ENCODE results near the gene KIF26B. TPM values are rescaled to one million over a fixed set of nuclear protein-coding genes. Genes with fewer than 3 reads are reported as not detected.

The KIF26B gene
- total RNA-seq, 4 donors from 2014 or later: 0.20 to 0.79 (median 0.41) TPM; not detected in 1

DNA sequence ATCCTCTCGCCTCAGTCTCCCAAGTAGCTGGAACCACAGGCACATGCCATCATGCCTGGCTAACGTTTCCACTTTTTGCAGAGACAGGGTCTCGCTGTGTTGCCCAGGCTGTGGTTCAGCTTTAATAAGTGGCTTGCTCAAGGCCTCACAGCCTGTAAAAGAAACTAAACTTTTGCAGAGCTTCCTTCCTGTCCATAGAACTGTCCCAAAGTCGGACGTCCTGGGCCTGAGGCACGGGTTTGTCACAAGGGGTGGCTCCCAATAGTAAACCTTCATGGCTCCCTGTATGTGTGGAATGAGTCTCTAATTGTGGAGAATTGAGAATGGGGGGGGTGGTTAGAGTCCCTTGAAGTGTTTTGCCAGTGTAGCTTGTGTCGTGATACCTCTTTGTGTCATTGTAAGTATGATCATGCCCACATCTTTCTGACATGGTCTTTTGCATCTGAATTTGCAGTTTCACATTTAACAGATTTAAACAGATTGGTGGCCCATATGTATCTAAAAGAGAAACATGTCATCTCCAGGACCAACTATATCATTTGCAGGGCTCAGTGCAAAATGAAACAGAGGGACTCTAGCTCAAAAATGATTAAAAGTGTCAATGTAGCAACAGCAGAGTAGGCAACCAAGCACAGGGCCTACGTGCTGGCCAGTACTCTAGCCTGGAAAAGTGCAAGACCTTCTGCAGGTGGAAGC is 332.1 kb downstream of the KIF26B start:
- intact Hi-C loops (cut with DNase I; ENCODE audit: low total_unique reads): no loop called here
- 68 to 78% methylated on average over 4 to 8 of the region's 8 CpGs for WGBS, 2 donors (ENCODE audit: low coverage in 1 of 2)
- H3K4me1 ChIP-seq: no peaks in the 10 kb centered on the region
- no peaks in the 10 kb centered on the region for H3K27me3 ChIP-seq
- in situ Hi-C loops (cut with MboI; ENCODE audit: low pct_ligation_motif_present in 1 of 4, low pct_unique_long_range_greater_than_20kb in 1 of 4, low sequenced_read_pairs in 3 of 4): no loop called here
- H3K27ac ChIP-seq: no peak overlapping the region
- TF ChIP-seq POLR2A (IDR thresholded peaks at IDR 0.05) (no peak), EP300 (IDR thresholded peaks at IDR 0.05; ENCODE audit: low read depth) (no peak), POLR2AphosphoS5 (IDR thresholded peaks at IDR 0.05) (no peak)
- TF ChIP-seq, protein P1, sequence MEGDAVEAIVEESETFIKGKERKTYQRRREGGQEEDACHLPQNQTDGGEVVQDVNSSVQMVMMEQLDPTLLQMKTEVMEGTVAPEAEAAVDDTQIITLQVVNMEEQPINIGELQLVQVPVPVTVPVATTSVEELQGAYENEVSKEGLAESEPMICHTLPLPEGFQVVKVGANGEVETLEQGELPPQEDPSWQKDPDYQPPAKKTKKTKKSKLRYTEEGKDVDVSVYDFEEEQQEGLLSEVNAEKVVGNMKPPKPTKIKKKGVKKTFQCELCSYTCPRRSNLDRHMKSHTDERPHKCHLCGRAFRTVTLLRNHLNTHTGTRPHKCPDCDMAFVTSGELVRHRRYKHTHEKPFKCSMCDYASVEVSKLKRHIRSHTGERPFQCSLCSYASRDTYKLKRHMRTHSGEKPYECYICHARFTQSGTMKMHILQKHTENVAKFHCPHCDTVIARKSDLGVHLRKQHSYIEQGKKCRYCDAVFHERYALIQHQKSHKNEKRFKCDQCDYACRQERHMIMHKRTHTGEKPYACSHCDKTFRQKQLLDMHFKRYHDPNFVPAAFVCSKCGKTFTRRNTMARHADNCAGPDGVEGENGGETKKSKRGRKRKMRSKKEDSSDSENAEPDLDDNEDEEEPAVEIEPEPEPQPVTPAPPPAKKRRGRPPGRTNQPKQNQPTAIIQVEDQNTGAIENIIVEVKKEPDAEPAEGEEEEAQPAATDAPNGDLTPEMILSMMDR (IDR thresholded peaks at IDR 0.05): no peak
- DNase-seq: no peak
- no peaks in the 10 kb centered on the region for H3K9me3 ChIP-seq
- no peak overlapping the region for H3K4me3 ChIP-seq
- no peaks in the 10 kb centered on the region for H3K36me3 ChIP-seq

DNA sequence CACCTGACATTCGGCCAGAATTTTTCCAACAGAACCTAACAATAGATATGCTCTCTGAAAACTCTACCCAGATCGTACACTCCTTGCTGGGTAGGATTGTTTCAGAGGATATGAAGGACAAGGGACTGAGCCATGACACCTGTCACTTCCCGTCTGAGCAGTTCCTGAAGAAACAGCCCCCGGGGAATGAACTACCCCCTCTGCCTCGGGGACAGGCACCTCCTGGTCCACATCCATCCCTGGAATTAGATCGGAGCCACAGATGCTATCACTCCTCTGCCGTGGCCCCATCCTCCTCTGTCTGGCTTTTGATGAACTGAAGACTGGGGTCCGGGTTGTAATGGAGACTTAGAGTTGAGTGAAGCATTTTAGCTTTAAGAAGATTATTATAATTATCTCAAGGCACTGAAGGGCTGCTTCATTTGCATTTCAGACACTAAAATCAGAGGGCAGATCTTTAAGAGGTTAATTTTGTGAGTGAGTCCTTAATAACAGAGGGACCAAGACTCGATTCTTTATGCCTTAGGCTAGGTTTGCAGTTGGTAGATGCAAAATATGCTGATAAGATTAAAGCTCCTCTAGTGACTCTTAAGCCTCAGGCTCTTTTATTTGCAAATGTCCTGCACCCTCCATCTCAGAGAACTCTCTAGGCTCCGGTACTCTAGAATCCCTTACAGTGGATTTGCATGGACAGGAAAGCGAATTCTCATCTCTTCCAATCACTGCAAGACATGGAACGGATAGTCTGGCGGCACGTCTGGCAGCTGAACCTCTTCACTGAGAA is 333.8 kb downstream of the KIF26B start:
- in situ Hi-C loops (cut with MboI; ENCODE audit: low pct_ligation_motif_present in 1 of 4, low pct_unique_long_range_greater_than_20kb in 1 of 4, low sequenced_read_pairs in 3 of 4): no loop called here

DNA sequence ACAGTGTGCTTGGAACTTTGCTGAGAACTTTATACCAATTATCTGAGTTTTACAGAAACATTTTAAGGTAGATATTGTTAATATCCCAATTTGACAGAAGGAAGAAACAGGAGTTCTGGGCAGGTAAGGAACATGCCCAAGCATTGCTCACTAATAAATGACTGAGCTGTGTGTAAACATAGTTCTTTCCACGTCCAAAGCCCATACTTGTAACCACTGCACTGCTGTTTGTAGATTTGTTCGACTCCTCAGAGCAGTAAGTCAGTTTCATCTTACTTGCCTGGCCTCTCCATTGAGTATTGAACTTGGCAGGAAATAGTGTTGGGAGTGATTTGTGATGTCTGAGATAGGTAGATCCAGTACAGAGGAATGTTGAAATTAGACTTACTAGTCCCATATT is 335.1 kb downstream of the KIF26B start:
- WGBS, 2 donors (ENCODE audit: low coverage in 1 of 2): 42 to 45% methylated on average over 2 of the region's 2 CpGs
- intact Hi-C loops (cut with DNase I; ENCODE audit: low total_unique reads): no loop called here

More for the DNA sequence above, 333.8 kb downstream of the KIF26B start:
- Histone ChIP-seq H3K36me3 (no peaks in the 10 kb centered on the region), H3K4me3 (no peak overlapping the region), H3K27me3 (no peaks in the 10 kb centered on the region), H3K4me1 (no peaks in the 10 kb centered on the region), H3K27ac (no peak overlapping the region), H3K9me3 (no peaks in the 10 kb centered on the region)
- no peak for DNase-seq
- WGBS, 2 donors (ENCODE audit: low coverage in 1 of 2): 79 to 80% methylated on average over 8 to 14 of the region's 14 CpGs
- intact Hi-C loops (cut with DNase I; ENCODE audit: low total_unique reads): no loop called here
- TF ChIP-seq EP300 (IDR thresholded peaks at IDR 0.05; ENCODE audit: low read depth) (no peak), POLR2AphosphoS5 (IDR thresholded peaks at IDR 0.05) (no peak), POLR2A (IDR thresholded peaks at IDR 0.05) (no peak)
- TF ChIP-seq, protein P1 (IDR thresholded peaks at IDR 0.05): no peak

DNA sequence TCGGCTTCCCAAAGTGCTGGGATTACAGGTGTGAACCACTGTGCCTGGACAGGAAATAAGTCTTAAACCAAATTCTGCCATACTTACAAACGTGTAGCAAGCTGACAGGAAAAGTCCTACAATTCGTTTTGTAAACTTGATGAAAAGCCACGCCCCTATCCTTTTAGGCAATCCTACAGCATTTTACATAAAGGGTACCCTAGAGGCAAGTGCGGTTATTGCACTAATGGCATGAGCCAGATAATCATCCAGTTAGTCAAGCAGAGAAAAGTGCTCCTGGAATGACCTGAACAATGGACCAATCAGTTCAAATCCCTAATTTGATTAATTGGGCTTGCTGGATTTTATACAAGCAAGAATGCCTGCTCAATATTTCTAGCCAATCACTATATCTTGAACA is 338.2 kb downstream of the KIF26B start:
- WGBS, 2 donors (ENCODE audit: low coverage in 1 of 2): 71 to 84% methylated on average over 1 to 5 of the region's 5 CpGs

More for the DNA sequence above, 335.1 kb downstream of the KIF26B start:
- in situ Hi-C loops (cut with MboI; ENCODE audit: low pct_ligation_motif_present in 1 of 4, low pct_unique_long_range_greater_than_20kb in 1 of 4, low sequenced_read_pairs in 3 of 4): no loop called here
- no peak overlapping the region for H3K4me3 ChIP-seq
- no peak overlapping the region for H3K27ac ChIP-seq
- no peaks in the 10 kb centered on the region for H3K36me3 ChIP-seq
- H3K27me3 ChIP-seq: no peaks in the 10 kb centered on the region
- H3K4me1 ChIP-seq: no peaks in the 10 kb centered on the region
- TF ChIP-seq POLR2AphosphoS5 (IDR thresholded peaks at IDR 0.05) (no peak), EP300 (IDR thresholded peaks at IDR 0.05; ENCODE audit: low read depth) (no peak)
- H3K9me3 ChIP-seq: no peaks in the 10 kb centered on the region
- DNase-seq: no peak

More for the DNA sequence above, 338.2 kb downstream of the KIF26B start:
- H3K9me3 ChIP-seq: no peaks in the 10 kb centered on the region
- H3K4me1 ChIP-seq: no peaks in the 10 kb centered on the region
- TF ChIP-seq POLR2A (IDR thresholded peaks at IDR 0.05) (no peak), POLR2AphosphoS5 (IDR thresholded peaks at IDR 0.05) (no peak), EP300 (IDR thresholded peaks at IDR 0.05; ENCODE audit: low read depth) (no peak)
- TF ChIP-seq, protein P1 (IDR thresholded peaks at IDR 0.05): no peak
- no peak for DNase-seq
- no peaks in the 10 kb centered on the region for H3K36me3 ChIP-seq
- intact Hi-C loops (cut with DNase I; ENCODE audit: low total_unique reads): no loop called here
- no peak overlapping the region for H3K27ac ChIP-seq
- no peak overlapping the region for H3K4me3 ChIP-seq
- in situ Hi-C loops (cut with MboI; ENCODE audit: low pct_ligation_motif_present in 1 of 4, low pct_unique_long_range_greater_than_20kb in 1 of 4, low sequenced_read_pairs in 3 of 4): no loop called here
- no peaks in the 10 kb centered on the region for H3K27me3 ChIP-seq

Measured in transverse colon (tissue), 4 donors.